AG04450 (cell line): ENCODE measurements around the gene TRIM42. TPM values are rescaled to one million over a fixed set of nuclear protein-coding genes. Genes with fewer than 3 reads are reported as not detected.

ENCODE experiments used
- CTCF ChIA-PET: fragments of 300-600, 350-600 bp; formaldehyde crosslinking; extraction: SDS; loops from one replicate; lab custom pipeline; 2022; ENCODE audit warnings: antibody characterized with exemption, inconsistent platforms; lab: Charles Lee
- POLR2A ChIA-PET: fragments of 350-600 bp; formaldehyde crosslinking; extraction: SDS; loops from one replicate; lab custom pipeline; 2021; ENCODE audit warnings: antibody characterized with exemption, inconsistent platforms; lab: Yijun Ruan, JAX
- DNase-seq: peaks from one replicate; pipeline ENCODE4 v3.0.0-alpha.2; 2011; ENCODE audit warnings: low read depth, low spot score
- H3K27ac ChIP-seq: one replicate; pipeline ENCODE4 v1.5.1; 2012; ENCODE audit warnings: low read depth, low read length, control low read depth
- H3K27me3 ChIP-seq: one replicate; pipeline ENCODE4 v1.6.0; 2012; ENCODE audit warnings: low read length; ENCODE audit not compliant: control insufficient read depth, insufficient read depth
- H3K4me3 ChIP-seq: 2 replicates; pipeline ENCODE4 v1.5.1; 2011; ENCODE audit warnings: mild to moderate bottlenecking, low read depth, low read length, control low read depth
- H3K9me3 ChIP-seq: 2 replicates; pipeline ENCODE4 v1.5.1; 2012; ENCODE audit warnings: low read length; ENCODE audit not compliant: control insufficient read depth, insufficient read depth
- polyA plus RNA-seq: library from polyadenylated mRNA; depleted of rRNA; stranded (reverse); fragments of >200 nt; gene quantifications from 2 replicates; pipeline ENCODE4 v1.2.3, GENCODE V29; 2011
- TF ChIP-seq, protein P1 (sequence below): IDR thresholded peaks from 2 replicates; pipeline ENCODE4 v1.5.1; 2011; ENCODE audit warnings: low read depth, low read length, control low read depth, inconsistent platforms

The TRIM42 gene
- polyA plus RNA-seq, 1 experiment = not detected

GRCh38 chr3:140715035-140715434, 37.2 kb downstream of the TRIM42 start:
- ChIA-PET POLR2A (no interaction called here), CTCF (no interaction called here)
- DNase-seq = no peak
- TF ChIP-seq, protein P1, sequence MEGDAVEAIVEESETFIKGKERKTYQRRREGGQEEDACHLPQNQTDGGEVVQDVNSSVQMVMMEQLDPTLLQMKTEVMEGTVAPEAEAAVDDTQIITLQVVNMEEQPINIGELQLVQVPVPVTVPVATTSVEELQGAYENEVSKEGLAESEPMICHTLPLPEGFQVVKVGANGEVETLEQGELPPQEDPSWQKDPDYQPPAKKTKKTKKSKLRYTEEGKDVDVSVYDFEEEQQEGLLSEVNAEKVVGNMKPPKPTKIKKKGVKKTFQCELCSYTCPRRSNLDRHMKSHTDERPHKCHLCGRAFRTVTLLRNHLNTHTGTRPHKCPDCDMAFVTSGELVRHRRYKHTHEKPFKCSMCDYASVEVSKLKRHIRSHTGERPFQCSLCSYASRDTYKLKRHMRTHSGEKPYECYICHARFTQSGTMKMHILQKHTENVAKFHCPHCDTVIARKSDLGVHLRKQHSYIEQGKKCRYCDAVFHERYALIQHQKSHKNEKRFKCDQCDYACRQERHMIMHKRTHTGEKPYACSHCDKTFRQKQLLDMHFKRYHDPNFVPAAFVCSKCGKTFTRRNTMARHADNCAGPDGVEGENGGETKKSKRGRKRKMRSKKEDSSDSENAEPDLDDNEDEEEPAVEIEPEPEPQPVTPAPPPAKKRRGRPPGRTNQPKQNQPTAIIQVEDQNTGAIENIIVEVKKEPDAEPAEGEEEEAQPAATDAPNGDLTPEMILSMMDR = no peak
- Histone ChIP-seq H3K27me3 (no peaks in the 10 kb centered on the region), H3K4me3 (no peak overlapping the region), H3K9me3 (no peaks in the 10 kb centered on the region), H3K27ac (no peak overlapping the region)

GRCh38 chr3:140717921-140718320, 40.1 kb downstream of the TRIM42 start:
- H3K27ac ChIP-seq = no peak overlapping the region
- no peaks in the 10 kb centered on the region for H3K27me3 ChIP-seq
- TF ChIP-seq, protein P1 = no peak
- no peaks in the 10 kb centered on the region for H3K9me3 ChIP-seq
- no peak overlapping the region for H3K4me3 ChIP-seq
- DNase-seq = no peak
- ChIA-PET POLR2A (no interaction called here), CTCF (no interaction called here)

GRCh38 chr3:140719841-140720614, 42.2 kb downstream of the TRIM42 start:
- ChIA-PET CTCF (no interaction called here), POLR2A (no interaction called here)
- DNase-seq = no peak
- Histone ChIP-seq H3K9me3 (no peaks in the 10 kb centered on the region), H3K27me3 (no peaks in the 10 kb centered on the region), H3K27ac (no peak overlapping the region), H3K4me3 (no peak overlapping the region)
- TF ChIP-seq, protein P1 = no peak

GRCh38 chr3:140723576-140723975, 45.7 kb downstream of the TRIM42 start:
- Histone ChIP-seq H3K27me3 (no peaks in the 10 kb centered on the region), H3K9me3 (no peaks in the 10 kb centered on the region), H3K4me3 (no peak overlapping the region), H3K27ac (no peak overlapping the region)
- DNase-seq = no peak
- TF ChIP-seq, protein P1 = no peak
- CTCF ChIA-PET = no interaction called here
- POLR2A ChIA-PET = no interaction called here
